ENCODE measurements around the gene ACACA. TPM values are rescaled to one million over a fixed set of nuclear protein-coding genes. Genes with fewer than 3 reads are reported as not detected.

Gene ACACA
- total RNA-seq, 4 donors from 2014 or later: 28.7 to 72.7 (median 42.2) TPM

GRCh38 chr17:37097154-37097553 is 309.5 kb downstream of the ACACA start:
- DNase-seq (ENCODE audit: low spot score): no peak
- no peak for TF ChIP-seq CTCF (IDR thresholded peaks at IDR 0.05)

GRCh38 chr17:37096071-37096470 is 310.6 kb downstream of the ACACA start:
- peak; percentile 18 for ATAC-seq (ENCODE audit: low FRiP score)
- no peak for TF ChIP-seq CTCF (IDR thresholded peaks at IDR 0.05)
- no peak for DNase-seq (ENCODE audit: low spot score)

More at GRCh38 chr17:37097154-37097553, 309.5 kb downstream of the ACACA start:
- no peak for ATAC-seq (ENCODE audit: low FRiP score)

- TF ChIP-seq CTCF (IDR thresholded peaks at IDR 0.05): no peak
- DNase-seq (ENCODE audit: low spot score) (no peak), ATAC-seq (ENCODE audit: low FRiP score) (no peak)
Measured at GRCh38 chr17:37094391-37094790, 312.2 kb downstream of the ACACA start.

GRCh38 chr17:37092701-37093100 is 313.9 kb downstream of the ACACA start:
- DNase-seq (ENCODE audit: low spot score) (no peak), ATAC-seq (ENCODE audit: low FRiP score) (no peak)
- TF ChIP-seq CTCF (IDR thresholded peaks at IDR 0.05): no peak

GRCh38 chr17:37092071-37092470 is 314.6 kb downstream of the ACACA start:
- TF ChIP-seq CTCF (IDR thresholded peaks at IDR 0.05): no peak
- no peak for DNase-seq (ENCODE audit: low spot score)
- ATAC-seq (ENCODE audit: low FRiP score): no peak

- no peak for ATAC-seq (ENCODE audit: low FRiP score)
Measured at GRCh38 chr17:37090941-37091340, 315.7 kb downstream of the ACACA start.

More at GRCh38 chr17:37090941-37091340, 315.7 kb downstream of the ACACA start:
- no peak for DNase-seq (ENCODE audit: low spot score)
- TF ChIP-seq CTCF (IDR thresholded peaks at IDR 0.05): no peak
